ENCODE results near the gene CCBE1. TPM values are rescaled to one million over a fixed set of nuclear protein-coding genes. Genes with fewer than 3 reads are reported as not detected.

The CCBE1 gene
- total and polyA plus RNA-seq, 2 of the 4 experiments (the other 2 are of a cell fraction) = 64.8 to 148 TPM

GRCh38 chr18:59686260-59686659, 11.0 kb downstream of the CCBE1 start:
- no CpG with 5 or more reads among the region's 1 CpG for WGBS, 2 experiments (ENCODE audit: extremely low coverage in 2 of 2, insufficient read length in 1 of 2)
- Histone ChIP-seq H2BK5ac (ENCODE audit: low read depth, low read length, poor library complexity, severe bottlenecking) (no peak overlapping the region), H3K18ac (ENCODE audit: low read depth, low read length) (no peak overlapping the region), H3K36me3 (ENCODE audit: control insufficient read depth, insufficient read depth, low read length) (no peaks in the 10 kb centered on the region), H3K4me2 (ENCODE audit: low read depth, low read length) (no peak overlapping the region), H3K4me3 (ENCODE audit: insufficient read depth, low read depth, low read length) (no peak overlapping the region), H2BK120ac (ENCODE audit: low read depth, low read length) (no peak overlapping the region), H4K8ac (ENCODE audit: low read depth in 2 of 2, low read length in 2 of 2) (no peak overlapping the region), H2BK15ac (ENCODE audit: low read depth, low read length) (no peak overlapping the region), H3K27ac (ENCODE audit: insufficient read depth, low read length) (no peak overlapping the region), H3K27me3 (ENCODE audit: control insufficient read depth, insufficient read depth, low read length) (no peaks in the 10 kb centered on the region), H2BK20ac (ENCODE audit: low read depth, low read length) (no peak overlapping the region; the same call in 1 of the 2 replicates), H3K4me1 (ENCODE audit: control insufficient read depth, insufficient read depth, low read length) (peaks cover 31% of the 10 kb centered on the region), H3K9me1 (ENCODE audit: insufficient read depth, low read length) (peaks cover 17% of the 10 kb centered on the region), H3K9ac (ENCODE audit: low read depth, low read length) (no peak overlapping the region), H2AK5ac (ENCODE audit: low read depth, low read length) (no peak overlapping the region), H3K4ac (ENCODE audit: low read depth, low read length) (no peak overlapping the region), H4K5ac (ENCODE audit: low read depth, low read length) (no peak overlapping the region), H3K56ac (ENCODE audit: extremely low read depth, insufficient read depth, low read length) (no peak overlapping the region), H3K79me1 (ENCODE audit: low read depth in 1 of 2, low read length in 2 of 2) (peaks cover 51 to 75% of the 10 kb centered on the region in 2 experiments; a peak in 3 of 4 replicates), H2AFZ (replicated peaks; ENCODE audit: low read length, poor library complexity) (no peak overlapping the region), H4K20me1 (ENCODE audit: insufficient read depth, low read length) (peaks cover 11% of the 10 kb centered on the region; the same call in 1 of the 2 replicates), H2AK9ac (replicated peaks; ENCODE audit: low read depth, low read length, poor library complexity) (no peak overlapping the region), H4K91ac (ENCODE audit: insufficient read depth, low read depth, low read length) (no peak overlapping the region), H3K9me3 (ENCODE audit: control insufficient read depth, insufficient read depth, low read length) (no peaks in the 10 kb centered on the region), H3K23ac (ENCODE audit: low read depth, low read length) (peak overlapping the region; percentile 56; the same call in 1 of the 2 replicates), H3K14ac (replicated peaks; ENCODE audit: low read depth, low read length) (0 out of 2 replicates have a peak overlapping the region, but pooled peaks have one; percentile 29)
- intact Hi-C loops (cut with micrococcal nuclease) (no loop called here), dilution Hi-C loops (cut with HindIII; ENCODE audit: low sequenced_read_pairs, unreplicated experiment) (no loop called here), in situ Hi-C loops (cut with MboI; ENCODE audit: low sequenced_read_pairs) (no loop called here)
- DNase-seq (no peak), ATAC-seq (ENCODE audit: low read depth) (no peak)
- POLR2A ChIA-PET (ENCODE audit: unreplicated experiment) = no interaction called here
- CTCF ChIA-PET = interaction anchor here (1.5 kb wide), 1 partner anchor 11 kb away, joined by 5 read pairs; the partner anchor contains the start of gene CCBE1
- no TSS peak for BruUV-seq (replicated peaks)
- TF ChIP-seq NFE2L2 (IDR thresholded peaks at IDR 0.05; ENCODE audit: low read depth, low read length) (no peak), CEBPB (IDR thresholded peaks at IDR 0.05; ENCODE audit: low read depth, low read length) (no peak), MAZ (IDR thresholded peaks at IDR 0.05; ENCODE audit: borderline replicate concordance, low read depth, low read length) (no peak), USF2 (IDR thresholded peaks at IDR 0.05; ENCODE audit: low read depth, low read length) (no peak), RFX5 (IDR thresholded peaks at IDR 0.05; ENCODE audit: low read depth, low read length) (no peak), MXI1 (IDR thresholded peaks at IDR 0.05; ENCODE audit: borderline replicate concordance, low read depth, low read length) (no peak), POLR2A (IDR thresholded peaks at IDR 0.05; ENCODE audit: low read depth, low read length) (no peak), MAFK (IDR thresholded peaks at IDR 0.05; ENCODE audit: low read depth, low read length) (no peak), CHD1 (IDR thresholded peaks at IDR 0.05; ENCODE audit: low read depth, low read length) (no peak), CTCF (conservative IDR thresholded peaks at IDR 0.05; ENCODE audit: low read depth, low read length) (no peak), RAD21 (IDR thresholded peaks at IDR 0.05; ENCODE audit: low read length) (no peak), FOS (IDR thresholded peaks at IDR 0.05; ENCODE audit: low read depth, low read length) (no peak)

Data from IMR-90 (cell line).